ENCODE measurements around the gene SEC14L2.

Gene SEC14L2

DNA sequence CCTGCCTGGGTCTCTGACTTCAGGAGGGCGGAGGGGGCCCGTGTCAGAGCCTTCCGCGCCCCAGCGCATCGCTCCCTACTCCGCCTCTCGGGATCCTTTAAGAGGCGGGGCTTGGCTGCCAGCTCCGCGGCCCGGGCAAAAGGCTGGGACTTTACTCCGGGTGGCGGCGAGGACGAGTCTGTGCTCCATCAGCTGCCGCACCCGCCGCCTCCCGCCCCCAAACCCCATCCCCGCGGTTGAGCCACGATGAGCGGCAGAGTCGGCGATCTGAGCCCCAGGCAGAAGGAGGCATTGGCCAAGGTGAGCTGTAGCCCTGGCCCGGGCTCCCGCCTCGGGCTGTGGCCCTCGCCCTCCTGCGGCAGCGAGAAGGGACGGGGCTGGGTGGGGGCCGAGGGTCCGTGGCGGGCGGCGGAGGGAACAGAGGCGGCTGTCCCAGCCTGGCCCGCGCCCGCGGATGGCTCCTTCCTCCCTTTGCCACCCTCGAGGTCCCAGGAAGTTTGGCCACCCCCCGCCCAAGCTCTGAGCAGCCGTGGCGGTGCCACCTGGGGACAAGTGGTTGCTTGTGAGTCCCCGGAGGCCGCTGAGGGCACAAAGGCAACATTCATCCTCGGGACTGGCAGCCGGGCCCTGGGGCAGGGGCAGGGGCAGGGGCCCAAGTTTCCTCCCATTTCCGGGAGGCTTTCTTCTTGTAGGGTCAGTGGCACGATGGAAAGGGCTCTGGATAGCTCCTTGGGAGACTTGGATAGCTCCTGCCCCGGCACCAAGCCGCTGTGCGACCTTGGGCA lies at the start of gene SEC14L2:
SEC14L2 (plus strand) TSS at position 148 of the 785 bp plus-strand sequence; CDS start at position 247, 99 bp downstream.
- DNase-seq, result peak; percentile 84

DNA sequence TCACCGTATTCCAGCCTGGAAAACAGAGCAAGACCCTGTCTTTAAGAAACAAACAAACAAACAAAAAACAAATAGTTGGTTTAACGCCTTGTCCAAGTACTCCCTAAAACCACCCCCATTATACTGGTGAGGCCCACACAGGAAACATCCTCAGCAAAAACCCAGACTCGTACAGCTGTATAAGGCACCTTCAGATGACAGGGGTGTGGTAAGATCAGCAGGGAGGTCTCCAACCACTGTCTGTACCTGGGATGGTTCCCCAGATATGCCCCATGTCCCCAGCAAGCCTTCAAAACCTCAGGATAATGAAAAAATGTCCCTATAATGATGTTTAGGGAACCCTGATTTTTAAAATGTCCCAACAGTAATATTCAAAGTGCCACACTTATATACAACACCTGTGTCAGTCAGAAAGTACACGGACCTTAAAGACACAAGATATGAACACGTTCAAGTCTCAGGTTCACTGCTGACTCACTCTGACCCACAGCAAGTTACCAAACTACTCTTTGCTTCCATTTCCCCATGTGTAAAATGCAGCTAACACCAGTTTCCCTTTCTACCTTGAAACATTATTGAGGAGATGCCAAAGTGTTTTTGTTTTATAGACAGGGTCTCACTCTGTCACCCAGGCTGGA lies 49.4 kb upstream of the SEC14L2 start:
- DNase-seq, result no peak

DNA sequence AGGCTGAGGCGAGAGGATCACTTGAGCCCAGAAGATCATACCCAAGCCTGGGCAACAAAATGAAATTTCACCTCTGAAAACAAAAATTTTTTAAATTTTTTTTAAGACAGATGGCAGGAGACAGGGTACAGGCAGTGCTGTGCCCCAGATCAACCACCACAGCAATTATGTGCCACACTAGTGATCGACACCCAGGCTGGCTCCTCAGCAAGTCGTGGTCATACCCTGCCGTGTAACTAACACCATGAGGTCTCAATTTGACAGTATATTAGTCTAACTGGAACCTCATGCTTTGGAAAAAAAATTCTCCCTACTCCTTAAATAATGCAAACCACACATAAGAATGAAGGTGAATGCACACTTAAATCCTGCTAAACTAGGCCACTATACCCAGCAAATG lies 48.4 kb upstream of the SEC14L2 start:
- DNase-seq, result no peak

DNA sequence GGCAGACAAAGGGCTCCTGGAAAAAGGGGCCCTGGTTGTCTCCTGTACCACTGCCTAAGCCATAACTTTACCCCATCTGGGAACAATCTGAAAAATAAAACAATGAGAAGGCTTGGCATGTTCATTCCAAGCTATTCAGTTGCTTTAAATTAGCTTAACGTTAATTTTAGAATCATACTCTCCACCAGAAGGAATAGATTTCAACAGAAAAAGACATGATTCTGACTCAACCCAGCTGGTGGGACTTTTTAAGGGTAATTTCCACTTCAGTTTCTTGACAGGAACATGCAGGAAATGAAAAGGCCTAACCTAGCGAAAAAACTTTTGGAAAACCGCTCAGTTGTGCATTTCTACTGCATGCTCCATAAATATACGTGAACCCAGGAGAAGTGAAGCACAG lies 48.0 kb upstream of the SEC14L2 start:
- DNase-seq, result no peak

DNA sequence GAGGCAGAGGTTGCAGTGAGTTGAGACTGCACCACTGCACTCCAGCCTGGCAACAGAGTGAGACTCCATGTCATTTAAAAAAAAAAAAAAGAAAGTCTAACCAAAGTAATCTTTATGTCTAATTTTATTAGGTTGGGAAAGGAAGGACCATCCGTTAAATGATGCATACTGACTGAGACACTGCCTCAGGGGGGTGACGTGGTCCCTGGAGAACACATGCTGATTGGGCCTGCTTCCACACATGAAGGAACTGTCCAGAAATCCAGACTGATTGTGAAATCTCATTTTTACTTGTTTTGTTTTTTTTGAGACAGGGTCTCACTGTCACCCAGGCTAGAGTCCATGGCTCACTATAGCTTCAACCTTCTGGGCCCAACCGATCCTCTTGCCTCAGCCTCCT lies 45.6 kb upstream of the SEC14L2 start:
- no peak for DNase-seq

DNA sequence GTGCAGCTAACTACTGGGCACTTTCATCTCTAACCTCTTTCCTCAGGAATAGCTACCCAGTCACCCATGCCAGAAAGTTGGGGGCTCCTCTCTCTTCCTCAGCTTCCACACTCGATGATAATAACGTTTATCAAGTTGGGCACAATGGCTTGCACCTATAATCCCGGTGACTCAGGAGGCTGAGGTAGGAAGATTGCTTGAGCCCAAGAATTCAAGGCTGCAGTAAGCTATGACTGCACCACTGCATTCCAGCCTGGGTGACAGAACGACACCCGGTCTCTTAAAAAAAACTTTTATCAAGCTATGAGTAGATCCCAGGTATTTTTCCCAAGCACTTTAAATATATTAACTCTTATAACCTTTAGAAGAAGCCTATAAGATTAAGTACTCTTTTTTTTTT lies 42.2 kb upstream of the SEC14L2 start:
- DNase-seq, result no peak

DNA sequence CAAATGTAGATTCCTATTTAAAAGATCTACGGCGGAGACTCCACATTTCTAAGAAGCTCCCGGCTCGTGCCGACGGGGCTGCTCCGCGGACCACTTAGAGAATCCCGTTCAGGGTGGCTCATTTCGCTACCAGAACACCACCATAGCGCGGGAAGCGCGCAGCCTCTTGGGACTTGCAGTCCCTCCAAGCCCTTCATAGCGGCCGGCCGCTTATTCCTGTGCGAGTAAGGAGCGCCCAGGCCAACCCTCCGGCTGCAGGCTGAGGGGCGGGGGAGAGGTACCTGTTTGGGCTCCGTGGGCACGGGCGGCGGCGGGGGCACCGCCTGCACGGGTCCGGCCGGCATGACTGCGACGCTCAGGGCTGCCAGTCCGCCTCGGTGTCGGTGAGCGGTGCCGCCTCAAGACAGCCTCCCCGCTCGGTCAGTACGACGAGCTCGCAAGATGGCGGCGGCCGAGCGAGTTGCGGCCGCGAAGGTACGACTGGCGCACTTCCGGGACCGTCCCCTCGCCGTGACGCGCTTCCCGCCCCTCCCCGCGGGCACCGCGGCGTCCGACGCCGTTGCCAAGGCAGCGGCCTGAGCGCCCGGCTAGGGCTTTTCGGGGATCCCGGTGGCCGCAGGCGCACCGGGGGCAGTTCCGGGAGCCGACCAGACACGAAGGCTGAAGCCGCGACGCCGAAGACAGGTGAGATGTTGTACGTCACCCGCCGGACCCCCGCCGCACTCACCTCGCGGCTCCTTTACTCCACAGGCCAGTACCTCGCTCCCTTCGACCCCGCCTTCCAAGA lies 40.2 kb upstream of the SEC14L2 start, which contains the start of the genes CCDC157 and SF3A1:
CCDC157 (plus strand) TSS at position 559 of the 787 bp plus-strand sequence. CDS start 8,994 bp downstream, outside the sequence.
SF3A1 (minus strand) TSS at position 446 of the 787 bp plus-strand sequence; CDS start at position 344, 102 bp downstream.
- peak; percentile 94 for DNase-seq

DNA sequence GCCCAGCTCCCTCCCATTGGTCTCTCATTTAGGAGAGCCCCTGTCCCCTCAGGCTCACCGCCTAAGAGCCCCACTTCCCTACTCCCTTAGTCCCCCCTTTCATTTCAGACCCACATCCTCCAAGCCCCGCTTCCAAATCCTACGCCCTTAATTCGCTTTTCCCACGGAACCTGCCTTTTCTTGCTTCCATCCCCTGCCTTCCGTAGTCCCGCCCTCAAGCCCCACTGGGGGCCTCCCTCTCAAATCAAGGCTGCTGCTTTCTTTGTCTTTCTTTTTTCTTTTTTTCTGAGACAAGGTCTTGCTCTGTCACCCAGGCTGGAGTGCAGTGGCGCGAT lies 39.6 kb upstream of the SEC14L2 start:
- DNase-seq, result no peak

DNA sequence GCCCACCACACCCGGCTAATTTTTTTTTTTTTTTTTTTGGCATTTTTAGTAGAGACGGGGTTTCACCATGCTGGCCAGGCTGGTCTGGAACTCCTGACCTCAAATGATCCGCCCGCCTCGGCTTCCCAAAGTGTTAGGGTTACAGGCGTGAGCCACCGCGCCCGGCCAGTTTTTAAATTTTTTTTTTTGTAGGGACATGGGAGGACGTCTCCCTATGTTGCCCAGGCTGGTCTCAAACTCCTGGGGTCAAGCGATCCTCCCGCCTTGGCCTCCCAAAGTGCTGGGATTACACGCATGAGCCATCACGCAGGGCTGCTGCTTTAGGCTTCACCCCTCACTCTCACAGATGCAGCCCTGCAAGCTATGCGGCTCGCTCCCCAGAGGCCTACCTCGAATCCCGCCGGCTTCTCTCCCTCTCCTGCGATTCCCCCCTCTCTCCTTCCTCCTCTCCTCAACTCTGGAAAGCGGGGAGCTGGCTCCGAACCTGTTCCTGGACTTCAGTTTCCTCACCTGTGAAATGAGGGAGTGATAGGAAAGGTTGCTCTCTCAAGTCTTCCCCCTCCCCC lies 39.1 kb upstream of the SEC14L2 start:
- no peak for DNase-seq

DNA sequence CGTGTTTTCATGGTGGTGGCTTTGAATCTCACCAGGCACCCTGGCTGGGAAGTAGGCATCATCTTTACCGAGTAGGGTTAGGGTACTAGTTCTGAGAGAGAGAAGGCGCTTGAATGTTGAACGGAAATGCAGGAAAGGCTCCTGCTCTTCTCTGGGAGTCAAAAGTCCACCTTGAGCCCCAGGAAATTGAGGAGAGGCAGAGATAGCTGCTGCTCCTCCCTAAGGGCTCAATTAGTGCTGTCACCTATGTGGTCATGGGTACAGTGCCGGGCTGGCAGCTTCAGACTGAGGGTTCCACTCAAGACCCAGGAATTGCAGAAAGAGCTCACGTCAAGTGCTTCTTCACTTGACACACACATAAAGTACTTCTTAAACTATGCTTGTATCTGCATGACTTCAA lies 38.3 kb upstream of the SEC14L2 start:
- DNase-seq, result no peak

DNA sequence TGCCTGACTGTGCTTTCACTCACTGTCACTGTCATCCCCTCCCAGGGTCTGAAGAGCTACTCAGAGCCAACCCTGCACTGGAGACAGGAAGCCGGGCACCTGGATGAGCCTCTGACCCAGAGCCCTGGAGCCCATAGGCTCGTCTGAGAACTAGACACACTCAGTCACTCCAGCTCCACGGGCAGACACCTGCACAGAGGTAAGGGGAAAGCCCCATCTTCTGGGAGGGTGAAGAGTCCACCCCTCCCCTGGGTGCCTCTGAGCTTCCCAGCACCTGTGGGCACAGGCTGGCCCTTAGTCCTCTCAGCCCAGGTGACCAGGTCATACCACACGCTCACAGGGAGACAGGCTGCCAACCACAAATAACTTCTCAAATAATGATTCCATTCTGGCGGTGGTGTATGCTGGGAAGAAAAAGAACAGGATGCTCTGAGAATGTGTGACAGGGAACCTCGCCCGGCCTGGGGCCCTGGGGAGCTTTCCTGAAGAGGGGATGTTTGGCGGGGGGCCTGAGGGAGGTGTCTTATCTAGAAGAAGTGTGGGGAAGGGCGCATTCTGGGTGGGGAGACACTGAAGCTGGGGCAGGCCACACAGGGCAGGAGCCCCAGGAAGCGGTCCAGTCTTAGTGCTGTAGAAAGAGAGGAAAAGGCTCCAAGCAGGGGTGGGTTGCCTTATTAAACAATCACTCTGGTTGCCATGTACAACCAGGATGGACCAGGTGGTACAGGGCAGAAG lies 34.7 kb upstream of the SEC14L2 start:
- DNase-seq, result no peak

DNA sequence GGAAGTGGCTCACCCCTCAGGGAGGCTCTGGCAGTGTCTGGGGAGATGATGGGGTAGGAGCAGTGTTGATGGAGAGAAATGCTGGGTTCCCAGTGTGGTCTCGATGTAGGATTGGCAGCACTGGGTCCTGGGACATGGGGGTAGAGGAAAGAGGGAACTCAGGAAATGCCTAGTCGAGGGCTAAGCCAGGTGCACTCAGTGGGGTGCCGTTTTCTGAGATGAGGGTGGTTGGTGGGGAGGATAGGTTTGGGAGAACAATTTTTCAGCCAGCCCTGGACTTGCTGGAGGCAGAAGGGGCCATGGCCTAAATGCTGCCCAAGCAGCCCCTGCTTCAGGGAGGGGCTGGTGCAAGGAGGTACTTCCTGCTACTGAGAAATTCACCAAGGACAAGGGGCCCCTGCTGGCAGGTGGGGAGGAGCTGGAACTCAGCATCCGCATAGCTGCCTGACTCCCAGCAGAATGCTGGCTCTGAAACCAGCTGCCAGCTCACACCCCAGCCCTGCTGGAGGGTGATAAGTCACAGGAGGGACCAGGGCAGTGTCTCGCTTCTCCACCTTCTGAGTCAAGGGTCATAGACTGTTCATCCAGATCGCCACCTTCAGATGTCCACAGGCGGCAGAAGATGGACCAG lies 34.1 kb upstream of the SEC14L2 start:
- DNase-seq, result no peak

DNA sequence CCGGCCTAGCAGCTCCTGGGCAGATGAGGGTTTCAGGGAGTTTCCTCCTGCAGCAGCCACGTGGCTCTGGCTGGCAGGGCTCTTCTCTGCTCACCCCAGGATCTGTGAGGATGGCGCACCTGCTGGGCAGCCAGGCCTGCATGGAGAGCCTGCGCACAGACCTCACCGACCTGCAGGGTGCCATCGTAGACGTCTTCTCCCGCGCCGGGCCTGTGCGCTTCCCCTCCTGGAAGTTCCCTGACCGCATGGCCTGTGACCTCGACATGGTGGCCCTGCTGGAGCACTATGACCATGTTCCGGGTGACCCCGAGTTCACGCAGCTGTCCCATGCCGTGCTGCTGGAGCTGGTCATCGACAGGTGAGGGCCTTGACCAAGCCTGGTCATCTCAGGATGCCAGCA lies 30.9 kb upstream of the SEC14L2 start:
- no peak for DNase-seq

DNA sequence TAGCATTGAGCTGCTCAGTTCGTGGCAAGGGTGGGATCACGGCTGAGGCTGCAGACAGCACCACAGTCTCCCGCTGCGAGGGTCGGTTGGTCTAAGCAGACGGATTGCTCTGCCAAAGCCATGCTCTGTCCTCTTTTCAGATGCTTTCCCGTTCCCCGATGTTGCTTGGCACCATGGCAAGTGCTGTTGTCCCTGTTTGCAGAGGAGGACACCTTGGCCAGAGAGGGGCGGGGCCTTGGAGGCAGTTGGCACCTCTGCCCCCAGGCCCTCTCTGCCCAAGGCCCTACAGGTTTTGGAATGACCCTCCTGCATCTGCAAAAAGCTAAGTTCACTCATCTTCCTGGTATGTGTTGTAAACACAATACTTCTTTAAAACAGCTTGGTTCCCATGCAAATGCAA lies 28.4 kb upstream of the SEC14L2 start:
- DNase-seq, result no peak

DNA sequence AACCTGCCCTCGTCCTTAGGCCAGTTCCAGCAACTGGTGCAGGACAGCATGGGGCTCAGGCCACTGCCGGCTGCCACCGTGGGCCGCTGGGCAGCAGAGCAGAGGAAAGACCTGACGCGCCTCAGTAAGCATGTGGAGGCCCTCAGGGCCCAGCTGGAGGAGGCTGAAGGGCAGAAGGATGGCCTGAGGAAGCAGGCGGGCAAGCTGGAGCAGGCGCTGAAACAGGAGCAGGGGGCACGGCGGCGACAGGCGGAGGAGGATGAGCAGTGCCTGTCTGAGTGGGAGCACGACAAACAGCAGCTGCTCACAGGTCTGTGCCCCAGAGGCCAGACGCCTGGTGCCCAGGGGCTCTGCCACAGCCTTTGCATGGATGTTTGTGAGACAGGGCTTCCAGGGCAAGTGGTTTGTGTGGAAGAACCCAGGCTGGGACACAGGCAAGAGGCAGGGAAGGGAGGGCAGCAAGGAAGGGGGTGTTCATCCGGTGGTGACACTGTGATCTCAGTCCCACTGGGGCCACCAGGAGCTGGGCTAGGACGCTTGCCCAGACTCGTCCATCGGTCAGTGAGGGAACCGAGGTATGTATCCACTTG lies 26.1 kb upstream of the SEC14L2 start:
- DNase-seq, result no peak

DNA sequence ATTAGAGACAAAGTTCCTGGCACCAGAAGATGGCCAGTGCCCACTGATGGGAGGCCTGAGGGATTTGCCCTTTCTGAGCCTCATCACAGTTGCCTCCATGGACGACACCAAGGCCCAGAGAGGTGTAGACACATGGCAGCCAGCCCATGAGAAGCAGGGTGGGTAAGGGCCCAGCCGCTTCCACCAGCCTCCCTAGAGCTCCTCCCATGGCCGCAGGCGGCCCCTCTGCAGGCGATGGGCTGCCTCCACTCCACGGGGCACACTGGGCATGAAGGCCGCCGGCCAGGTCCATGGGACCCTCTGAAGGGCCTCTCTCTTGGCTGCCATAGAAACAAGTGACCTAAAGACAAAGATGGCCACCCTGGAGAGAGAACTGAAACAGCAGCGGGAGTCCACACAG lies 25.5 kb upstream of the SEC14L2 start:
- no peak for DNase-seq

DNA sequence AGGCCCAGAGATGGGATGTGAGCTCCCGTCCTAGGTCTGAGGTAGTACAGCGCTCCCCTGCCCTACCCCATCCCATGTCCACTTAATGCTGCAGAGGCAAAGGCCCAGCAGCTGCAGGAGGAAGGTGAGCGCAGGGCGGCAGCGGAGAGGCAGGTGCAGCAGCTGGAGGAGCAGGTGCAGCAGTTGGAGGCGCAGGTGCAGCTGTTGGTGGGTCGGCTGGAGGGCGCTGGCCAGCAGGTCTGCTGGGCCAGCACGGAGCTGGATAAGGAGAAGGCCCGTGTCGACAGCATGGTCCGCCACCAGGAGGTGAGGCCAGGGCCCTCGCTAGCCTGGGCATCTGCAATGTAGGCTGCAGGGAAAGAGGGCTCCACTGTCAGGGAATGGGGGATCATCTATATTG lies 24.8 kb upstream of the SEC14L2 start:
- DNase-seq, result no peak

DNA sequence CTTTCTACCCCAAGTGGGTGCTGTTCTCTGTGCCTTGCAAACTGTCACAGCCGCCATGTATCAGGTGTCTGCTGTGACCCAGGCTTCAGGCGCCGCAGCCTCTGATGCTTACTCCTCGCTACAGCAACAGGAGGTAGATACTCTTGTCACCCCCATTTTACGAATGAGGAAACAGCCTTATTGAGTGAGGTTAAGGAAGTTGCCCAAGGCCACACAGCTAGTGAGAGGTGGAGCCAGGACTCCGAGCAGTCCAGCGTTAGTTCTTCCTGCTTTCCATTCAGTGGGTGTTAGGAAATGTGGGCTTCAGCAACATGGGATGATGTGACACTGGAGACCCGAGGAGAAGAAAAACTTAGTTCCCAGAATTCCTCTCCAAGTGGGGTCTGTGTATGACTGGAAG lies 23.9 kb upstream of the SEC14L2 start:
- DNase-seq, result no peak

DNA sequence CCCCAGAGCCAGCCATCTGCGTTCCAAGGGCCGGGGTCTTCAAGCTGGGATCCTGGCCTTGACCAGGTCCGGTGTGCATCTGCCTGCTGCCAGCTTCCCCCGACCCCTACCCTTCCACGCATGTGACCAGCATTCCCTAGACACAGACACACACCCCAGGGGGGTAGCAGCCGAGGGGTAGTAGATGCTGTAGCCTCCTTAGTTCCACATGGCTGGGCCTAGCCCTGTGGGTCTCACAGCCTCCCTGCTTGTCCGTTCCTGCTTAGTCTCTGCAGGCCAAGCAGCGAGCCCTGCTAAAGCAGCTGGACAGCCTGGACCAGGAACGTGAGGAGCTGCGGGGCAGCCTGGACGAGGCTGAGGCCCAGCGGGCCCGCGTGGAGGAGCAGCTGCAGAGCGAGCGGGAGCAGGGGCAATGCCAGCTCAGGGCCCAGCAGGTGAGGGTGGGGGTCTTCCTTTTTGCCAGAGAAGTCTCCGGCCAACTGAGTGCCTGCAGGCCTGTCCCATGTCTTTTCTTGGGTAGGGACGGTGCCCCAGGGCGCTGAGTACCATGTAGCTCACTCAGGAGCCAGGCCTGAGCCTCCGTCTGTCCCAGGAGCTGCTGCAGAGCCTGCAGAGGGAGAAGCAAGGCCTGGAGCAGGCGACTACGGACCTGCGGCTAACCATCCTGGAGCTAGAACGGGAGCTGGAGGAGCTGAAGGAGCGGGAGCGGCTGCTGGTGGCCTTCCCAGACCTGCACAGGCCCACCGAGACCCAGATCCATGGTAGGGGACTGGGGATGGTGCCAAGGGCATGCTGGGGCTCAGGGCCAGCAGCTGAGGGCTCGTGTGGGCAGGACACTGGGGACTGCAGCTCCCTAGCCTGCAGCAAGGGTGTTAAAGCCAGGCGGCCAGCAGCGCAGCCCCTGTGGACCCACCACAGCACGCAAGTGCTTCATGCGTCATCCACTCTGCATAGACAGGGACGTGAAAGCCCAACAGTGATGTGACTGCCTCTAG lies 23.2 kb upstream of the SEC14L2 start:
- DNase-seq, result no peak

DNA sequence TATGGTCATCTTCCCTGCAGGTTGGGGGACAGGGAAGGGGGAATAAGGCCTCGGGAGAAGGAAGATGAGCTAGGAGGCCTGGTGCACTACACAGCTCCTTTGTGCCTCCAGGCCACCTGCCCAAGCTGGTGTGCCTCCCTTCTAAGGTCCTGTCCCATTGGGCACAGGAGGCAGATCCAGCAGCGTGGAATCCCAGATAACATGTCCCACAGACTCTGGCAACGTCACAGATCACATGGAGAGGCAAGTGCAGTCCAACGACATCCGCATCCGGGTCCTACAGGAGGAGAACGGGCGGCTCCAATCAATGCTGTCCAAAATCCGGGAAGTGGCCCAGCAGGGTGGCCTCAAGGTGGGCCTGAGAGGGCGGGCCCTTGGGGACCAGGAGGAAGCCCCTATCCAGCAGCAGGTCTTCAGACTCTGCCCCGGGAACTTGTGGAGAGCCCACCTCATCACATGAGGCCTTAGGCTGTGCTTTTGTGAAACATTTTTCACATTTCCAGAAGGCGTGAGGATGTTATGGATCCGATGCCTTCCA lies 21.4 kb upstream of the SEC14L2 start:
- no peak for DNase-seq

Data from activated CD8-positive, alpha-beta memory T cell treated with anti-CD3 and anti-CD28 coated beads, Interleukin-2, amount 50 U/mL, for 48 hours (primary cell).